Osteoblast (primary cell): Measurements from ENCODE around the gene SAMD11. TPM values are rescaled to one million over a fixed set of nuclear protein-coding genes. Genes with fewer than 3 reads are reported as not detected.

Experiments used
- DNase-seq: peaks from one replicate; pipeline ENCODE4 v3.0.0; 2011; ENCODE audit warnings: low spot score, mixed read lengths; ENCODE audit not compliant: insufficient read length; ENCODE audit errors: missing footprints
- H2AFZ ChIP-seq: 2 replicates; pipeline ENCODE4 v1.6.0; 2011; ENCODE audit warnings: mild to moderate bottlenecking, low read length
- H3K27ac ChIP-seq: 2 replicates; pipeline ENCODE4 v1.5.1; 2011; ENCODE audit warnings: mild to moderate bottlenecking, low read depth, low read length, moderate library complexity
- H3K27me3 ChIP-seq: 2 replicates; pipeline ENCODE4 v1.6.0; 2012; ENCODE audit warnings: mild to moderate bottlenecking, control low read depth, inconsistent platforms, low read length, moderate library complexity; ENCODE audit not compliant: insufficient read depth
- H3K36me3 ChIP-seq: 2 replicates; pipeline ENCODE4 v1.5.1; 2011; ENCODE audit warnings: mild to moderate bottlenecking, low read length, control low read depth, moderate library complexity; ENCODE audit not compliant: insufficient read depth
- H3K4me1 ChIP-seq: 2 replicates; pipeline ENCODE4 v1.5.1; 2011; ENCODE audit warnings: mild to moderate bottlenecking, low read length, control low read depth, moderate library complexity; ENCODE audit not compliant: insufficient read depth
- H3K4me2 ChIP-seq: 2 replicates; pipeline ENCODE4 v1.6.0; 2011; ENCODE audit warnings: mild to moderate bottlenecking, low read length; ENCODE audit not compliant: insufficient read depth
- H3K4me3 ChIP-seq: fragments of 200-600 bp; sonication (generic); 3 replicates; pipeline ENCODE4 v1.5.1; 2012; ENCODE audit warnings: mild to moderate bottlenecking, low read length, inconsistent platforms; ENCODE audit not compliant: insufficient read depth
- H3K79me2 ChIP-seq: 2 replicates; pipeline ENCODE4 v1.6.0; 2012; ENCODE audit warnings: mild to moderate bottlenecking, low read length, control low read depth, inconsistent platforms; ENCODE audit not compliant: insufficient read depth
- H3K9me3 ChIP-seq: 2 replicates; pipeline ENCODE4 v1.5.1; 2011; ENCODE audit warnings: low read depth, low read length, control low read depth
- H4K20me1 ChIP-seq: 2 replicates; pipeline ENCODE4 v1.6.0; 2012; ENCODE audit warnings: mild to moderate bottlenecking, low read length, control low read depth; ENCODE audit not compliant: insufficient read depth
- small RNA-seq: library from RNA; depleted of rRNA; stranded (forward); fragments of <200 nt; gene quantifications from one replicate; pipeline ENCODE3, GENCODE V24; 2012
- total RNA-seq: library from RNA; depleted of rRNA; stranded (reverse); fragments of >200 nt; gene quantifications from 2 replicates; pipeline ENCODE4 v1.2.3, GENCODE V29; 2012
- TF ChIP-seq, protein P1 (sequence below): IDR thresholded peaks from 2 replicates; pipeline ENCODE4 v1.5.1; 2011; ENCODE audit warnings: mild to moderate bottlenecking, low read depth, low read length, moderate library complexity; ENCODE audit errors: extremely low read depth

SAMD11 gene
- total RNA-seq, 1 donor = 8.3 TPM

DNA sequence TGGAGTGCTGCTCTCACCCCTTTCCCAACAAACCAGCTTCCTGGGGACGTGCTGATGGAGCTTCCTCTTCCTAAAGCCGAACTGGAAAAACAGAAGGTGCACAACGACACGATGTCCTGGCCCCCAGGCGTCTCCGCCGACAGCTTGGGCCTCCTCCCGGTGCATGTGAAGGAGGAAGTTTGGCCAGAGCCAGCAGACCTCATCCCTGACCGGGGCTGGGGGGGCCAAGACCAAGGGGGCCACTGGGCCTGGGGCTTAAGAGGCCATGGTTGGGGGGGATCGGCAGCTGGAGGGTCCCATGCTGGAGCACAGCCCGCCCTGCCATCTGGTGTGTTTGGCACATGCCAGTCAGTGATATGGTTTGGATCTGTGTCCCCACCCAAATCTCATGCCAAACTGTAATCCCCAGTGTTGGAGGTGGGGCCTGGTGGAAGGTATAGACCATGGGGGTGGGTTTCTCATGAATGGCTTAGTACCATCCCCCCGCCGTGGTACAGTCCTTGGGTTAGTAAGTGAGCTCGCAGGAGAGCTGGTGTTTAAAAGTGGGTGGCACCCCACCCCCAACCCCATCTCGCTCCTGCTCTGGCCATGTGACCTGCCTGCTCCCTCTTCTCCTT lies 69.8 kb downstream of the SAMD11 start:
- Histone ChIP-seq H3K27ac (no peak overlapping the region), H3K27me3 (peaks cover 18% of the 10 kb centered on the region), H3K9me3 (no peaks in the 10 kb centered on the region), H3K4me3 (no peak overlapping the region), H3K36me3 (no peaks in the 10 kb centered on the region), H3K4me2 (no peak overlapping the region), H2AFZ (no peak overlapping the region), H3K4me1 (no peaks in the 10 kb centered on the region), H4K20me1 (no peaks in the 10 kb centered on the region), H3K79me2 (no peaks in the 10 kb centered on the region)
- TF ChIP-seq, protein P1, sequence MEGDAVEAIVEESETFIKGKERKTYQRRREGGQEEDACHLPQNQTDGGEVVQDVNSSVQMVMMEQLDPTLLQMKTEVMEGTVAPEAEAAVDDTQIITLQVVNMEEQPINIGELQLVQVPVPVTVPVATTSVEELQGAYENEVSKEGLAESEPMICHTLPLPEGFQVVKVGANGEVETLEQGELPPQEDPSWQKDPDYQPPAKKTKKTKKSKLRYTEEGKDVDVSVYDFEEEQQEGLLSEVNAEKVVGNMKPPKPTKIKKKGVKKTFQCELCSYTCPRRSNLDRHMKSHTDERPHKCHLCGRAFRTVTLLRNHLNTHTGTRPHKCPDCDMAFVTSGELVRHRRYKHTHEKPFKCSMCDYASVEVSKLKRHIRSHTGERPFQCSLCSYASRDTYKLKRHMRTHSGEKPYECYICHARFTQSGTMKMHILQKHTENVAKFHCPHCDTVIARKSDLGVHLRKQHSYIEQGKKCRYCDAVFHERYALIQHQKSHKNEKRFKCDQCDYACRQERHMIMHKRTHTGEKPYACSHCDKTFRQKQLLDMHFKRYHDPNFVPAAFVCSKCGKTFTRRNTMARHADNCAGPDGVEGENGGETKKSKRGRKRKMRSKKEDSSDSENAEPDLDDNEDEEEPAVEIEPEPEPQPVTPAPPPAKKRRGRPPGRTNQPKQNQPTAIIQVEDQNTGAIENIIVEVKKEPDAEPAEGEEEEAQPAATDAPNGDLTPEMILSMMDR = no peak
- peak; percentile 46 for DNase-seq

Small RNA genes within 50 kb of the gene (small RNA-seq; reads per million reads assigned to genes)
- not detected for gene AL645608.4

Other genes with a start within 250 kb of the SAMD11 start
- gene OR4F16, start 237.3 kb upstream of the SAMD11 start, total RNA-seq = under 0.01 and 0.29 TPM in 2 replicates
- gene NOC2L, start 35.3 kb downstream of the SAMD11 start, total RNA-seq = 47.7 and 47.8 TPM in 2 replicates
- gene KLHL17, start 36.7 kb downstream of the SAMD11 start, total RNA-seq = 5.4 and 6.2 TPM in 2 replicates
- 0.36 and 0.88 TPM in 2 replicates for gene PLEKHN1, start 42.6 kb downstream of the SAMD11 start, total RNA-seq
- not detected in 2 replicates for gene PERM1, start 58.2 kb downstream of the SAMD11 start, total RNA-seq
- gene HES4, start 76.2 kb downstream of the SAMD11 start, total RNA-seq = 0.29 and 0.72 TPM in 2 replicates
- 55.4 and 90.5 TPM in 2 replicates for gene ISG15, start 89.6 kb downstream of the SAMD11 start, total RNA-seq
- gene AGRN, start 96.2 kb downstream of the SAMD11 start, total RNA-seq = 14.7 and 30.0 TPM in 2 replicates
- not detected in 2 replicates for gene RNF223, start 150.4 kb downstream of the SAMD11 start, total RNA-seq
- gene C1orf159, start 192.2 kb downstream of the SAMD11 start, total RNA-seq = 5.4 and 8.5 TPM in 2 replicates
- gene TTLL10, start 250.0 kb downstream of the SAMD11 start, total RNA-seq = not detected in 2 replicates